Spleen (tissue), 11 donors: Measurements from ENCODE around the gene RPGRIP1L. TPM values are rescaled to one million over a fixed set of nuclear protein-coding genes. Genes with fewer than 3 reads are reported as not detected.

ENCODE experiments used
- DNase-seq: peaks from one replicate; pipeline ENCODE4 v3.0.0-alpha.2; 2020
- H3K27ac ChIP-seq, 8 donors: fragments of 200-600 bp; sonication (generic) in 7 of 8; 1 replicate in 4 of 8; 2 replicates in 4 of 8; pipeline versions ENCODE4 v1.5.0 to v1.8.0; 2016 to 2021; ENCODE audit warnings: inconsistent platforms in 4 of 8, mild to moderate bottlenecking in 4 of 8, moderate library complexity in 1 of 8
- H3K27me3 ChIP-seq, 7 donors: fragments of 200-600 bp; sonication (generic) in 6 of 7; replicated peaks in 1 of 7; 1 replicate in 4 of 7; 2 replicates in 3 of 7; pipeline versions ENCODE4 v1.5.0 to v1.8.0; 2016 to 2021; ENCODE audit warnings: inconsistent platforms in 3 of 7, mild to moderate bottlenecking in 1 of 7
- H3K36me3 ChIP-seq, 6 donors: fragments of 200-600 bp; sonication (generic) in 5 of 6; 1 replicate in 4 of 6; 2 replicates in 2 of 6; pipeline versions ENCODE4 v1.5.0 to v1.8.0; 2016 to 2021; ENCODE audit warnings: inconsistent platforms in 2 of 6
- H3K4me1 ChIP-seq, 6 donors: fragments of 200-600 bp; sonication (generic) in 5 of 6; 1 replicate in 3 of 6; 2 replicates in 3 of 6; pipeline versions ENCODE4 v1.5.0 to v1.8.0; 2016 to 2021; ENCODE audit warnings: inconsistent platforms in 3 of 6
- H3K4me3 ChIP-seq, 8 donors: fragments of 200-600 bp; sonication (generic) in 7 of 8; 1 replicate in 4 of 8; 2 replicates in 4 of 8; pipeline versions ENCODE4 v1.5.0 to v1.8.0; 2016 to 2021; ENCODE audit warnings: inconsistent platforms in 4 of 8, mild to moderate bottlenecking in 4 of 8, moderate library complexity in 2 of 8
- H3K9me3 ChIP-seq, 8 donors: fragments of 200-600 bp; sonication (generic) in 7 of 8; 1 replicate in 4 of 8; 2 replicates in 4 of 8; pipeline versions ENCODE4 v1.5.0 to v1.8.0; 2016 to 2021; ENCODE audit warnings: inconsistent platforms in 4 of 8
- POLR2A ChIP-seq, 3 donors: fragments of 450-650 bp; IDR thresholded peaks; one replicate each; pipeline ENCODE4 v1.5.1; 2017; ENCODE audit warnings: antibody characterized with exemption in 3 of 3, mild to moderate bottlenecking in 1 of 3
- POLR2AphosphoS5 ChIP-seq, 3 donors: sonication (generic); formaldehyde crosslinking; IDR thresholded peaks; one replicate each; pipeline ENCODE4 v1.5.1; 2017; ENCODE audit warnings: antibody characterized with exemption in 3 of 3
- WGBS, 5 donors: extraction: QIAGEN DNeasy Blood & Tissue Kit in 3 of 5; methylation state at CpG; one replicate each; pipeline versions ENCODE4 v1.1.5 to v1.1.7; 2013 to 2018; 5-methylcytosine and 5-hydroxymethylcytosine counted together
- intact Hi-C: fragments of 100-400 bp; cut with DNase I; formaldehyde crosslinking; loops from one replicate; pipeline ENCODE4 v1.15.0; 2023; ENCODE audit warnings: low total_unique reads
- polyA plus RNA-seq, 3 donors: library from polyadenylated mRNA; stranded (reverse); fragments of 200-250 nt; gene quantifications; one replicate each; pipeline ENCODE4 v1.2.1, GENCODE V29; 2013
- total RNA-seq, 7 donors: library from RNA; depleted of rRNA in 3 of 7; stranded (reverse); fragments of >200 nt in 3 of 7; fragmentation: NEBNext Ultra II Directional in 4 of 7; extraction: Animal tissue kit (Norgen Biotek cat#: 25700) in 4 of 7; gene quantifications; one replicate each; pipeline versions ENCODE4 v1.1.0 to v1.2.1, GENCODE V29; 2016 to 2021
- TF ChIP-seq, protein P1 (sequence below), 11 experiments: fragments of 200-600 bp in 7 of 11; fragments of 450-650 bp in 4 of 11; sonication (generic) in 4 of 11; IDR thresholded peaks in 8 of 11; conservative IDR thresholded peaks in 3 of 11; 1 replicate in 7 of 11; 2 replicates in 4 of 11; pipeline versions ENCODE4 v1.4.0 to v1.8.0; 2016 to 2021; ENCODE audit warnings: antibody characterized with exemption in 11 of 11, inconsistent platforms in 4 of 11, mild to moderate bottlenecking in 1 of 11
- donor health status: healthy with polysubstance abuse.
- donor health status: DM: no; HTN: no; CAD: no; lungs with moderate emphysema.
- donor health status: DM: no; HTN: no; CAD: no.
- donor health status: Bipolar disorder and iron deficiency.
- donor health status: healthy.
- donor health status: DM: no; HTN: no; CAD: no.
- donor health status: DM: yes; HTN: yes; CAD: no.

The RPGRIP1L gene
- total and polyA plus RNA-seq, 10 donors: 0.65 to 4.4 (median 2.4) TPM

DNA sequence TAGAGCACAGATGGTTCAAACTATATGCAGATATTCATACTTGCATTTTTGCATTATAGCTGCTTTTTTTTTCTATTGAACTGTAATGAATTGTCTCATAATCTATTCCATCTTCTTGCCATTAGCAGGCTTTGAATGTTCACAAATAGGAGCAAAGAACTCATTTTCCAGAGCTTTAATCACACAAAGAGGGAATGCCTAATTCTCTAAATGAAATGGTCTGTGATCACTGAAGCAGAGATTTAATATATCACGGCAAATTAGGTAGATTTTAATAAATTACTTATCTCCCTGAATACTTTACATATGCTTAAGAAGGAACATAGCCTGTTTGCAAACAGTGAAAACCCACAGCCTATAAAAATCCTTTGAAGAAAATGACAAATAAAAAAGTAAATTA lies 103.0 kb downstream of the RPGRIP1L start:
- DNase-seq: no peak
- 96 to 100% (median 99%) methylated on average over 1 of the region's 1 CpG for WGBS, 5 donors
- Histone ChIP-seq H3K9me3 (peaks cover 0 to 10% (median 1%) of the 10 kb centered on the region in 8 donors), H3K4me3 (no peak overlapping the region), H3K36me3 (peaks cover 0 to 19% (median 0%) of the 10 kb centered on the region in 6 donors), H3K27me3 (no peaks in the 10 kb centered on the region), H3K27ac (no peak overlapping the region), H3K4me1 (no peaks in the 10 kb centered on the region)
- intact Hi-C loops: no loop called here
- TF ChIP-seq POLR2A (IDR thresholded peaks at IDR 0.05) (no peak), POLR2AphosphoS5 (IDR thresholded peaks at IDR 0.05) (no peak)
- TF ChIP-seq, protein P1, sequence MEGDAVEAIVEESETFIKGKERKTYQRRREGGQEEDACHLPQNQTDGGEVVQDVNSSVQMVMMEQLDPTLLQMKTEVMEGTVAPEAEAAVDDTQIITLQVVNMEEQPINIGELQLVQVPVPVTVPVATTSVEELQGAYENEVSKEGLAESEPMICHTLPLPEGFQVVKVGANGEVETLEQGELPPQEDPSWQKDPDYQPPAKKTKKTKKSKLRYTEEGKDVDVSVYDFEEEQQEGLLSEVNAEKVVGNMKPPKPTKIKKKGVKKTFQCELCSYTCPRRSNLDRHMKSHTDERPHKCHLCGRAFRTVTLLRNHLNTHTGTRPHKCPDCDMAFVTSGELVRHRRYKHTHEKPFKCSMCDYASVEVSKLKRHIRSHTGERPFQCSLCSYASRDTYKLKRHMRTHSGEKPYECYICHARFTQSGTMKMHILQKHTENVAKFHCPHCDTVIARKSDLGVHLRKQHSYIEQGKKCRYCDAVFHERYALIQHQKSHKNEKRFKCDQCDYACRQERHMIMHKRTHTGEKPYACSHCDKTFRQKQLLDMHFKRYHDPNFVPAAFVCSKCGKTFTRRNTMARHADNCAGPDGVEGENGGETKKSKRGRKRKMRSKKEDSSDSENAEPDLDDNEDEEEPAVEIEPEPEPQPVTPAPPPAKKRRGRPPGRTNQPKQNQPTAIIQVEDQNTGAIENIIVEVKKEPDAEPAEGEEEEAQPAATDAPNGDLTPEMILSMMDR (IDR thresholded peaks at IDR 0.05 in 8 of 11, conservative IDR thresholded peaks at IDR 0.05 in 3 of 11): no peak

DNA sequence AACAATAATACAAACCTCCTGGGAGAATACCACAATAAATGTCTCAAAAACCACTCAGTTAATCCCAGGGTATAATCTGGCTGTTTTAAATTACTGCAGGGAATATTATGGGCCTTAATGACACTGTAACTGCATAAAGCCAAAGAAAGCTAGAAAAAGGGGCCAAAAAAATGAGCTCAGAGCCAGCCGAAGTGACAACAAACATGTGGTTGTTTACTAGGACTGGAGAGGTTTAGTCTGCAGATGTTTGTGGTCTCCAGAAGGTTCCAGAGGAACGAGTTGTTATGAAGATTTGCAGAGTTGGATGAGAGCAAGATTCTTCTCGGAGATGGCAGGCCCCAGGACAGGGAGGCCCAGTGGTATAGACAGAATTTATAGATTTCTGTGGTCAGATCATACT lies 103.5 kb downstream of the RPGRIP1L start:
- H3K4me3 ChIP-seq: no peak overlapping the region
- H3K36me3 ChIP-seq: peaks cover 0 to 18% (median 0%) of the 10 kb centered on the region in 6 donors
- no peak for TF ChIP-seq POLR2AphosphoS5 (IDR thresholded peaks at IDR 0.05)
- TF ChIP-seq, protein P1 (IDR thresholded peaks at IDR 0.05 in 8 of 11, conservative IDR thresholded peaks at IDR 0.05 in 3 of 11): no peak
- TF ChIP-seq POLR2A (IDR thresholded peaks at IDR 0.05): no peak
- no peaks in the 10 kb centered on the region for H3K4me1 ChIP-seq
- no peak overlapping the region for H3K27ac ChIP-seq
- no peak for DNase-seq
- WGBS, 5 donors: 79 to 90% (median 82%) methylated on average over 3 of the region's 3 CpGs
- peaks cover 0 to 15% (median 6%) of the 10 kb centered on the region in 8 donors for H3K9me3 ChIP-seq
- H3K27me3 ChIP-seq: no peaks in the 10 kb centered on the region
- intact Hi-C loops: no loop called here

DNA sequence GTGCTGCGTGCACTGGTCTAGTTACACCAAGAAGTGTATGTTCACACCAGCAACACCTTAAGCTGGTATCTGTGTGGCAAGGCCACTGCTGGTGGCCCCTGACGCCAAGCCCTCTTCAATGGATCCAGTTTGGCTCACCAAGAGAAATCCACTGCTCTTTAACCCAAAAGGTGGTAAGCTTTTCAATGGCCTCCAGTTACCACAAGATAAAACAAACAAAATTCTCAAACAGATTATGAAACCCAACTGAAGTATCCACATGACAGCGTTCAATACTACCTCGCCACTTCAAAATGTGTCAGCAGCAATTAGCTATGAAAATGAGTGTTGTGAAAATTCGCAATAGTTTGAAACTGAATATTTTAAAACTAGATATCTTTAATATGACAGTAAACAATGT lies 104.1 kb downstream of the RPGRIP1L start:
- Histone ChIP-seq H3K4me3 (no peak overlapping the region), H3K36me3 (peaks cover 0 to 13% (median 0%) of the 10 kb centered on the region in 6 donors), H3K27me3 (no peaks in the 10 kb centered on the region), H3K27ac (no peak overlapping the region), H3K4me1 (no peaks in the 10 kb centered on the region), H3K9me3 (peaks cover 0 to 21% (median 8%) of the 10 kb centered on the region in 8 donors)
- TF ChIP-seq, protein P1 (IDR thresholded peaks at IDR 0.05 in 8 of 11, conservative IDR thresholded peaks at IDR 0.05 in 3 of 11): no peak
- TF ChIP-seq POLR2A (IDR thresholded peaks at IDR 0.05): no peak
- no peak for TF ChIP-seq POLR2AphosphoS5 (IDR thresholded peaks at IDR 0.05)
- WGBS, 5 donors: 85 to 98% (median 90%) methylated on average over 5 of the region's 5 CpGs
- intact Hi-C loops: no loop called here
- no peak for DNase-seq

DNA sequence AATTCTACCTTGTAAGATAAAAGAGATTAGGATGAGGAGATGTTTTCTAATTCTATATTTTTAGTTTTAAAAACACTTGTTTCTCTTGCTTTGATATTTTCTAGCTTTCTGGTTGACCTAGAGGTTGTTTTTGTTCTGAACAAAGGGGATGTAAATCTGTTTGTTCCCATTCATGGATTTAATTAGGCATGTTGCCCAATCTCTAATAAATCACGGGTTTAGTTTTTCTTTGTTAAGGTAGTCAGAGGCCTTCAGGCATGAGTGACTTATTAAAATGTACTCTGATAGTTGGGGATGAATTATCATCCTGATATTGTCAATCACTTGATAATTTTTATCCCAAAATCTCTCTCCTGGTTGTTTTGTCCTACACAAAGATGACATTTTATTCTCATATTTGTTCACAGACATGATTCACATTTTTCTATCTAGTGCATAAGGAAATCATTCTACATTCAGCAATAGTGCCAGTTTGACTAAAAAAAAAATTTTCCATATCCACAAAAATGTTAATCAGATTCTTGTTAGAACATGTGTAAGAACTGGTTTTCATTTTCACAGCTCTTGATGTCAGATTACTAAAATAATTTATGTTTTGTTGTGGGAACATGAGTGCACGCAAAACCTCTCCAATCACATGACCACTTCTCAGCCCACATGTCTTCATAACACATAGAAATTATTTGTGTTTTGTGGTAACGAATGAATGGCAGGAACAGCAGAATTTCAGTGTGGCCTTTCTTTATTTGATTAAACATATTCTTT lies 105.0 kb downstream of the RPGRIP1L start:
- intact Hi-C loops: no loop called here
- WGBS, 5 donors: 70 to 87% (median 81%) methylated on average over 3 of the region's 3 CpGs
- peaks cover 0 to 8% (median 0%) of the 10 kb centered on the region in 6 donors for H3K36me3 ChIP-seq
- H3K4me3 ChIP-seq: no peak overlapping the region
- peaks cover 0 to 24% (median 9%) of the 10 kb centered on the region in 8 donors for H3K9me3 ChIP-seq
- no peak for DNase-seq
- H3K27me3 ChIP-seq: no peaks in the 10 kb centered on the region
- H3K4me1 ChIP-seq: no peaks in the 10 kb centered on the region
- no peak for TF ChIP-seq POLR2AphosphoS5 (IDR thresholded peaks at IDR 0.05)
- TF ChIP-seq POLR2A (IDR thresholded peaks at IDR 0.05): no peak
- TF ChIP-seq, protein P1 (IDR thresholded peaks at IDR 0.05 in 8 of 11, conservative IDR thresholded peaks at IDR 0.05 in 3 of 11): no peak
- H3K27ac ChIP-seq: no peak overlapping the region
